ENCODE data around the gene PTPN21. TPM values are rescaled to one million over a fixed set of nuclear protein-coding genes. Genes with fewer than 3 reads are reported as not detected.
A peak's percentile ranks its signal among the peaks of the same experiment; 100 is the strongest.

The PTPN21 gene
- total RNA-seq, 1 donor from 2014 or later, result 21.9 TPM

DNA sequence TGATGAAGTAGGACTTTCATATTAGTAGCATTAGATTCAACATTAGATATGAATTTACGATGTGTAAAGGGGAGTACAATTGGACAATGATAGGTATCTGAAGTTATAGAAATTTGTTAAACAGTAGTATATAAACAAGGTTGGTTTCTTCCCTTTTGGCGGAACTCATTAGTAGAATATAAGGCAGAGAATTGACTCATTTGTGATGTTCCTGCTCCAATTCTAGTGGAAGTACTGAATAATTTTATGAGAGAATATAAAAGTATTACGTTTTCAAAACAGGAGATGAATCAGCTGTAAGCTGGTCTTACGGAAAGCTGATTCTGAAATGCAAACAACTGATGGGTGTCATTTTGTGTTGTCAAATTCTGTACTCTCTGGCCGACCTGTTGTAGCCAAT is 21.4 kb upstream of the PTPN21 start:
- Mint-ChIP-seq H3K27me3 (ENCODE audit: low read depth) (no peaks in the 10 kb centered on the region), H3K27ac (ENCODE audit: unreplicated experiment) (no peak overlapping the region), H3K36me3 (ENCODE audit: low read depth) (peaks cover 26% of the 10 kb centered on the region), H3K4me1 (no peaks in the 10 kb centered on the region), H3K9me3 (no peaks in the 10 kb centered on the region), H3K4me3 (no peak overlapping the region)
- TF ChIP-seq, protein P1, sequence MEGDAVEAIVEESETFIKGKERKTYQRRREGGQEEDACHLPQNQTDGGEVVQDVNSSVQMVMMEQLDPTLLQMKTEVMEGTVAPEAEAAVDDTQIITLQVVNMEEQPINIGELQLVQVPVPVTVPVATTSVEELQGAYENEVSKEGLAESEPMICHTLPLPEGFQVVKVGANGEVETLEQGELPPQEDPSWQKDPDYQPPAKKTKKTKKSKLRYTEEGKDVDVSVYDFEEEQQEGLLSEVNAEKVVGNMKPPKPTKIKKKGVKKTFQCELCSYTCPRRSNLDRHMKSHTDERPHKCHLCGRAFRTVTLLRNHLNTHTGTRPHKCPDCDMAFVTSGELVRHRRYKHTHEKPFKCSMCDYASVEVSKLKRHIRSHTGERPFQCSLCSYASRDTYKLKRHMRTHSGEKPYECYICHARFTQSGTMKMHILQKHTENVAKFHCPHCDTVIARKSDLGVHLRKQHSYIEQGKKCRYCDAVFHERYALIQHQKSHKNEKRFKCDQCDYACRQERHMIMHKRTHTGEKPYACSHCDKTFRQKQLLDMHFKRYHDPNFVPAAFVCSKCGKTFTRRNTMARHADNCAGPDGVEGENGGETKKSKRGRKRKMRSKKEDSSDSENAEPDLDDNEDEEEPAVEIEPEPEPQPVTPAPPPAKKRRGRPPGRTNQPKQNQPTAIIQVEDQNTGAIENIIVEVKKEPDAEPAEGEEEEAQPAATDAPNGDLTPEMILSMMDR (conservative IDR thresholded peaks at IDR 0.05), result no peak
- DNase-seq (ENCODE audit: low read depth, low spot score), result no peak

DNA sequence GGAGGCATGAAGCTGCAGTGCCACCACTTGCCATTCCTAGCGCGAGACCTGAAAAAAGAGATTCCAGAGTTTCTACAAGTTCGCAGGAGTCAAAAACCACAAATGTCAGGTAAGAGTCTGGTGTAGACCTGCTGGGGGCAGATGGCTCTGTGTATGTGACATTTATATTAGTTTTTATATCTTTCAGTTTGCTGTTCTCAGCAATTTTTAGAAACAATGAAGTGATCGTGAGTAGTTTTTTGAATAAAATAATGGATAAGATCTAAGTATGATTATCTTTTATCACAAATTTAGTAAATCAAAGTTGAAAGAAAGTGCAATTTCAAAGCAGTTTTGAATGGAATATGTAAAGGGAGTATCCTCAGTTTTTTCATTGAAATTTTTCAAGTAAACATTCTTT is 17.3 kb upstream of the PTPN21 start:
- Mint-ChIP-seq H3K27ac (ENCODE audit: unreplicated experiment) (no peak overlapping the region), H3K9me3 (no peaks in the 10 kb centered on the region), H3K4me3 (no peak overlapping the region), H3K4me1 (no peaks in the 10 kb centered on the region), H3K27me3 (ENCODE audit: low read depth) (no peaks in the 10 kb centered on the region), H3K36me3 (ENCODE audit: low read depth) (peaks cover 17% of the 10 kb centered on the region)
- DNase-seq (ENCODE audit: low read depth, low spot score), result no peak
- TF ChIP-seq, protein P1 (conservative IDR thresholded peaks at IDR 0.05), result no peak

DNA sequence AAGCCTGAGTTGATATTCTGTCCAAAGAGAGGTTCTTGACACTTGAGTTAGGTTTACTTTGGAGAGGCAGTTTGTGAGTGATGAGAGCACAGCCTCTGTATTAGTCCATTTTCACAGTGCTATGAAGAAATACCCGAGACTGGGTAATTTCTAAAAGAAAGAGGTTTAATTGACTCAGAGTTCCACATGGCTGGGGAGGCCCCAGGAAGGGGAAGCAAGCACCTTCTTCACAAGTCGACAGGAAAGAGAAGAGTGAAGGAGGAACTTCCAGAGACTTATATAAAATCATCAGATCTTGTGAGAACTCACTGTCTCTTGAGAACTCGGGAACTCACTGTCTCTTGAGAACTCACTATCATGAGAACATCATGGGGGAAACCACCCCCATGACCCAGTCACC is 13.4 kb upstream of the PTPN21 start:
- no peaks in the 10 kb centered on the region for H3K9me3 Mint-ChIP-seq
- no peaks in the 10 kb centered on the region for H3K27me3 Mint-ChIP-seq (ENCODE audit: low read depth)
- TF ChIP-seq, protein P1 (conservative IDR thresholded peaks at IDR 0.05), result no peak
- no peak overlapping the region for H3K4me3 Mint-ChIP-seq
- peaks cover 14% of the 10 kb centered on the region for H3K36me3 Mint-ChIP-seq (ENCODE audit: low read depth)
- H3K27ac Mint-ChIP-seq (ENCODE audit: unreplicated experiment), result no peak overlapping the region
- DNase-seq (ENCODE audit: low read depth, low spot score), result no peak
- H3K4me1 Mint-ChIP-seq, result peaks cover 17% of the 10 kb centered on the region

DNA sequence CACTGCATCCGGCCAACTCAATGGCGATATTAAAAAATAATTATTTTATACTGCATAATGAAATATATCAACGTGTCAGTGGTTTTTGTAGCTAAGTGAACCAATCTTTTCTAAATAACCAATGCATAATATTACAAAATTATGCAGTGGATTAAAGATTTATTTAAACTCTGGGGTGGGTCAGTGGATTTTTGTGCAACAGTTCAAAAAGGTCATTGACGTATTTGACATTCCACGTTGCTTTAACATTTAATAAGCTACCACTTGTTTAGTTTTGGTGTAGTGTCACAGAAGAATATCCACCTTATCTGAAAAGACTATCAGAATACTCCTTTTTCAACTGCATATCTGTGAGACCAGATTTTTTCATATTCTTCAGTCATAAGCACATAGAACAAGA is 10.6 kb upstream of the PTPN21 start:
- peaks cover 8% of the 10 kb centered on the region for H3K36me3 Mint-ChIP-seq (ENCODE audit: low read depth)
- peaks cover 27% of the 10 kb centered on the region for H3K4me1 Mint-ChIP-seq
- peak overlapping the region; percentile 54 for H3K4me3 Mint-ChIP-seq

DNA sequence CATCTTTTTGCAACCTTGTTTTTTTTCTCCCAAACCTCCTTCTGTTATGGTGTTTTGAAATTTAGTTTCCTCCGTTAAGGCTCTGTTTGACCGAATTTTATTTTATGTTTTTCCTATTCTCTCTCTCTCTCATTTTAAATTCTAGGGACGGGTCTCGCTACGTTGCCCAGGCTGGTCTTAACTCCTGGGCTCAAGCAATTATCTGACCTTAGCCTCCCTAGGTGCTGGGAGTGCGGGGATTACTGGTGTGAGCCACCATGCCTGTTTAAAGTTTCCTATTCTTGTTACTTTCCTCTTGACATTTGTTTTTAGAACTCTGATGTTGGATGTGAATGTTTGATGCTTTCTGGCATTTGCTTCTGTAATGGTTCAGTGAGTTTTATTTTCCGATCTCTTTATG is 9.0 kb upstream of the PTPN21 start:
- DNase-seq (ENCODE audit: low read depth, low spot score), result no peak
- peak overlapping the region; percentile 91 for H3K4me3 Mint-ChIP-seq
- H3K9me3 Mint-ChIP-seq, result no peaks in the 10 kb centered on the region
- H3K36me3 Mint-ChIP-seq (ENCODE audit: low read depth), result peaks cover 6% of the 10 kb centered on the region
- H3K27me3 Mint-ChIP-seq (ENCODE audit: low read depth), result no peaks in the 10 kb centered on the region
- TF ChIP-seq, protein P1 (conservative IDR thresholded peaks at IDR 0.05), result no peak
- peak overlapping the region; percentile 92 for H3K27ac Mint-ChIP-seq (ENCODE audit: unreplicated experiment)
- peaks cover 27% of the 10 kb centered on the region for H3K4me1 Mint-ChIP-seq

More for the DNA sequence above, 10.6 kb upstream of the PTPN21 start:
- Mint-ChIP-seq H3K9me3 (no peaks in the 10 kb centered on the region), H3K27ac (ENCODE audit: unreplicated experiment) (no peak overlapping the region), H3K27me3 (ENCODE audit: low read depth) (no peaks in the 10 kb centered on the region)
- DNase-seq (ENCODE audit: low read depth, low spot score), result no peak
- TF ChIP-seq, protein P1 (conservative IDR thresholded peaks at IDR 0.05), result no peak

All from neural crest cell (in vitro differentiated cells).